NCI-H524 treated with DMSO at 0.1 percent for 48 hours (cell line): ENCODE results near the gene TOM1L2.

ENCODE experiments used
- DNase-seq: peaks from one replicate; lab custom pipeline; 2025; lab: John Stamatoyannopoulos, UW

The TOM1L2 gene

DNA sequence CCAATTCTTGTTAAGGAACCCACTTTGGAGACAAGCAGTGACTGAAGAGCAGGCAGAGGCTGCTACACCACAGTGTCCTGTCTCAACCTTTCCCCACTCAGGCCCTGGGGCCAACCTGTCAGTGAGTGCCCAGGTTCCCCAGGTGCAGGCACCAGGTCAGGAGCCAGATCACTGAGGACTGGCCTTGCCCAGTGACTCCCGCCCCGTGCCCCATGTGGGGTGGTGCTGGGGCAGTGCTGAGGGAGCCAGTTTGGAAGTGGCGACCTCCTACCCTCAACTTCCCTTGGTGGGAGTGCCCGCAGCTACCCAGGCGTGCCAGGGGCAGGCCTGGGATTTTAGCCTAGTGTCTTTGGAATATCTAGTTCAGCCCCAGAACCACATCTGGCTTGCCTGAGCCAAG, 164.8 kb downstream of the TOM1L2 start:
- no peak for DNase-seq

DNA sequence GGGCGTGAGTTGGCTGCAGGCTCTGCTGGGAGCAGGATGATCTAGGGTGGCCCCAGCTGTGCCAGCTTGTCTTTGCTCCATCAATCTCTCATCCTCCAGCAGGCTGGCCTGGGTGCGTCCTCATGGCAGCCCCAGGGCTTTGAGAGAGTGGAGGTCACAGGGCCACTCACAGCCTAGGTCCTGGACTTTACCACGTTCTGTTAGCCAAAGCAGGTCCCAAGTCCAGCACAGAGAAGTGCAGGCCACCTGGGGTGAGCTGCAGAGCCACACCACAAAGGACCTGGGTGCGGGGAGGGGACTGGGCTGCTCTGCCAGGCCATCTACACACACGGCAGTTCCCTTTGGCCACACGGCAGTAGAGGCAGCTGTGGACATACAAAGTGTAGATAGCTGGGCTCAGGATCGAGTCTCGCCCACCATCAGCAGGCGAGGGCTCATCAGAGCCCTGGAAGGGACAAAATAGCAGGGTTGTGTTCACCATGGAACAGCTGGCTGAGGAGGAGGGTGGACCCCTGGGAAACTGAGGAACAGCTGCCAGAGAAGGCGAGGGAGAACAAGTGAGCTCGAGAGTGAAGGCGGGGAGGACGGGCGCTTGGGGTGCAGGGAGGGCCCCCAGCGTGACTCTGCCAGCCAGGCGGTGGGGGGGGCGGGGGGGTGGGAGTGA, 165.5 kb downstream of the TOM1L2 start:
- DNase-seq: no peak

DNA sequence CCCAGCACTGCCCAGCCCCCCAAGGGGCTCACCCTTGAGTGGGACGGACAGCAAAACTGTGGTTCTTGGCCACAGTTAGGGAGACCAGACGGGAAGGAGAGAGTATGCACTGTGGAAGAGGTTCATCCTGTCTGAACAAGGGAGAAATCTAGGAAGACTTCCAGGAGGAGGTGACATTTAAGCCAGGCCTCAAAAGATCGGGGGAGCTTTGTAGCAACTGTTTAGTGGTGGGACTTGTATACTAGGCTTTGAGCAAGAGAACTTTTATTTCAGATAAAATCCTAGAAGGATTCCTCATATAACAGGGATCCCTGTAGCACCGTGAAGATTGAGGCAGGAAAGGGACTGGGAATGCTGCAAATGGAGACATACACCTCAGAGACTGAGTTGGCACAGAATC, 166.2 kb downstream of the TOM1L2 start:
- no peak for DNase-seq

DNA sequence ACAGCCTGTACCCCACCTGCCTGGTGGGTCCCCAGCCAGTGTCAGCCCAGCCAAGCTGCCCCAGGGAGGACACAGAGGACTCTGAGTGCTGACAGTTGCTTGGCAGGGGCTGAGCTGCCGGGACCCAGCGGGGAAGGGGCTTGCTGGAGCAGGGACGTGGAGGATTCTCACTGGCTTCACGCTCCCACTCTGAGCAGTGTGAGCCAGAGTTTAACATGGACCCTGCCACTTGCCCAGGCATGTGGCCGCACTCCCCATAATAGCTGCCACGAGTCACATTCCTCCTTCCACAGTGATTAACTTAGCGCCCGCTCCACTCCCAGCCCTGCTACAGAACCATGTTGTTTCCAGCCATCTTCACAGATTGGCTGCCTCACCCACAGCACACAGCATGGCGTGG, 166.6 kb downstream of the TOM1L2 start:
- DNase-seq: no peak

DNA sequence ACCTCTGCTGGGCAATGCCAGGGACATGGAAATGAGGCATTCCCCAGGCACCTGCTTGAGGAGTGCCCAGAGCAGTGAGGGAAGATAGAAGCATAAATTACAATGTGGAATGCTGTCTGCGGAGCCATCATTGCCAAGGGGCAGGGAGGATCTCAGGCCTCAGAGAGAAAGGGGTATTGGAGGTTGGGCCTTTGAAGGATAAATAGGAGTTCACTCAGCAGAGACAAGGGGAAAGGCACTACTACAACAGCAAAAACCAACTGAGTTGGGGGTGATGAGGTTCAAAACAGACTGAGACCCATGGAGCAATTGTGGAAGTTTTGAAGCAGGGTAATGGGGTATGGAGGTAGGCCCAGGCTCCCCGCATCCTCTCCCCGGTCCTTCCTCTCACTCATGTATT, 168.2 kb downstream of the TOM1L2 start:
- no peak for DNase-seq

DNA sequence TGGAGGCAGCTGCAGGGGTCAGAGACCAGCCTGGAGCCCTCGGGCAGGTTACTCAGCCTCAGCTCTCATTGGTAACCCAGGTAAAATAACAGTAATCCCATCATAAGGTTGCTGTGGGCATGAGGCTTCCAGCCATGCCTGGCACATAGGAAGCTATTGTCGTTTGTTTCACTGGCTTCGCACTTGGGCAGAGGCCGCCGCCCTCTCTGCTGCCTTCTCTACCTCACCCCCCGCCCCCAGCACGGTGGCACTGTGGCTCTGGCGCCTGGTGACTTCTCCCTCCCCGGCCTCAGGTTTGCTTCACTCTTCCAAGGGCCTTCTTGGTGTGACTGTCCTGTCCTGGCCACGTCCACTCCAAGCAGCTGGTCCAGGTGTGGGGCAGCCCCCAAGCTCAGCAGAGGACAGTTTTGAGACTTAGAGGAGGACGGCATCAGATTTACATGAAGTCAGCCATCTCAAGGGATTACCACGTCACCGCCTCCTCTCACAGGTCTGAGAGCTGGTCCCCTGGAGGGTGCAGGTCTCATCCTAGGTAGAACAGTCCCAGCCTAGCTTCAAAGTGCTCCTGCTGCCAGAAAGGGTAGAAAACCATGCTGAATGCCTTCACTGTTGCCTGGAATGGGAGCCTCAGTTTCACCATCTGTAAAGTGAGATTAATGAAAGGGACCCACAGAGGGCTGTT, 170.3 kb downstream of the TOM1L2 start:
- DNase-seq: no peak

DNA sequence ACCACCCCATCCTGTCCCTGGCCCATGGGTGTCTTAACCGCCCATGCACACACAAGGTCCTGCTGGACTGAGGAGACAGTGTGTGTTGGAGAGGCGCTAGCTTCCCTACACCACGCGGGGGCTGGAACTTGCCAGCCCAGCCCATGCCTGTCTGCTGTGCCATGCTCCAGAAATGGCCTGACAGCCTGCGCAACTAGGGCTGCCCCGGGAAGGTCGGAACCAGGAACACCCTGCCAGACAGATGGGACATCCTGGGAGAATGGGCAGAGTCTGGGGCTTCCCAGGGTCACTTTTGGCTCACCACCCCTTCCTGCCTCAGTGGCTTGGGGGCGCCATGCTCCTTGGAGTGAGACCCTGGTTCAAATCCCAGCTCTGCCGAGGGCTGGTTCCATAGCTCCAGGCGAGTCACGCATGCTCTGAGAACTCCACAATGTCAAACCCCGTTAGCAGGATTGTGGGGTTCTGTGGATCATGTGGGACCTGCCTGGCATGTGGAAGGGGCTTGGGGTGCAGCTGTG, 171.6 kb downstream of the TOM1L2 start:
- DNase-seq: no peak

DNA sequence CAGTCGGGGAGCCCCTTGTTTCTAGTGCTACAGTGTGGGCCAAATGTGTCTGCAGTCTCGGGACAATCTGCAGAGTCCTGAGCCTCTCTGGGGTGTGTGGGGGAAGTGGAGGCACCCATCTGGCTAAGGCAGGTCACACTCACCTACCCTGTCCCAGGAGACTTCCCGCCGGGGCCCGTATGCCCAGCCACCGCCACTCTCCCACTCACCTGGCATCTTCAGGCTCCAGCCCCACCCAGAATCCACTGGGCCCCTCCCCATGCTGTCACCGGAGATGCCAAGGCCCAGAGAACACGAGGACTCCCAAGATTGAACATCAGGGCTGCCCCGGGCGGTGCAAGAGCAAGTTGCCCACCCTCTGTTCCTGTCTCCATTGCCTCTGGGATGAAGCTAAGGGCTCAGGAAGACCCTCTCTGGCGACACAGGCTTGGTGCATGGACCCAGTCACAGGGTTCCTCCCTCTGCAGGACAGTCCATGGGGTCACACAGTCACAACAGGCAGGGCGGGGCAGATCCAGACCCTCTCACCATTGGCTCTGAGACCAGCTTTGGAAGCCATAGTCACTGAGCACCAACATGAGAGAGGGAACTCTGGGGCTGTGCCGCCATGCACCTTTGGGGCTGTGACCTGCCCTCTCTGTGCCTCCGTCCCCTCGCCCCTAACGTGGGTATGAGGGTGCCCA, 173.5 kb downstream of the TOM1L2 start:
- DNase-seq: no peak

DNA sequence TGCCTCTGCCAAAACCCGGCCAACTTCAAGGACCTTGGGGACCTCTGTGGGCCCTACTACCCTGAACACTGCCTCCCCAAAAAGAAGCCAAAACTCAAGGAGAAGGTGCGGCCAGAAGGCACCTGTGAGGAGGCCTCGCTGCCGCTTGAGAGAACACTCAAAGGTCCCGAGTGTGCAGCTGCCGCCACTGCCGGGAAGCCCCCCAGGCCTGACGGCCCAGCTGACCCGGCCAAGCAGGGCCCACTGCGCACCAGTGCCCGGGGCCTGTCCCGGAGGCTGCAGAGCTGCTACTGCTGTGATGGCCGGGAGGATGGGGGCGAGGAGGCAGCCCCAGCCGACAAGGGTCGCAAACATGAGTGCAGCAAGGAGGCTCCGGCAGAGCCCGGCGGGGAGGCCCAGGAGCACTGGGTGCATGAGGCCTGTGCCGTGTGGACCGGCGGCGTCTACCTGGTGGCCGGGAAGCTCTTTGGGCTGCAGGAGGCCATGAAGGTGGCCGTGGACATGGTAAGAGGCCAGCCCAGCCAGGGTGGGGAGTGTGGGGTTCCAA, 174.1 kb downstream of the TOM1L2 start:
- DNase-seq: no peak

DNA sequence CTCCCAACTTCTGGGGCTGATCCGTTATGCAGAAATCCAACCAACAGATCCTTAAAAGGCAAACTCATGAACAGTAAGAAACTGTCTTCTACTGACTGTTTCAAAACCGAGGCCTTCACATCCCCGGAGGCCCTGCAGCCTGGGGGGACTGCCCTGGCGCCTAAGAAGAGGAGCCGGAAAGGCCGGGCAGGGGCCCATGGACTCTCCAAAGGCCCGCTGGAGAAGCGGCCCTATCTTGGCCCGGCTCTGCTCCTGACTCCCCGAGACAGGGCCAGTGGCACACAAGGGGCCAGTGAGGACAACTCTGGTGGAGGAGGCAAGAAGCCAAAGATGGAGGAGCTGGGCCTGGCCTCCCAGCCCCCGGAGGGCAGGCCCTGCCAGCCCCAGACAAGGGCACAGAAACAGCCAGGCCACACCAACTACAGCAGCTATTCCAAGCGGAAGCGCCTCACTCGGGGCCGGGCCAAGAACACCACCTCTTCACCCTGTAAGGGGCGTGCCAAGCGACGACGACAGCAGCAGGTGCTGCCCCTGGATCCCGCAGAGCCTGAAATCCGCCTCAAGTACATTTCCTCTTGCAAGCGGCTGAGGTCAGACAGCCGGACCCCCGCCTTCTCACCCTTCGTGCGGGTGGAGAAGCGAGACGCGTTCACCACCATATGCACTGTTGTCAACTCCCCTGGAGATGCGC, 174.9 kb downstream of the TOM1L2 start:
- DNase-seq: no peak

DNA sequence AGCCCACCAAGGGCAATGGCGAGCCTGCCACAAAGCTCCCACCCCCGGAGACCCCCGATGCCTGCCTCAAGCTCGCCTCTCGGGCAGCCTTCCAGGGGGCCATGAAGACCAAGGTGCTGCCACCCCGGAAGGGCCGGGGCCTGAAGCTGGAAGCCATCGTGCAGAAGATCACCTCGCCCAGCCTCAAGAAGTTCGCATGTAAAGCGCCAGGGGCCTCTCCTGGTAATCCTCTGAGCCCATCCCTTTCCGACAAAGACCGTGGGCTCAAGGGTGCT, 175.5 kb downstream of the TOM1L2 start:
- DNase-seq: no peak

DNA sequence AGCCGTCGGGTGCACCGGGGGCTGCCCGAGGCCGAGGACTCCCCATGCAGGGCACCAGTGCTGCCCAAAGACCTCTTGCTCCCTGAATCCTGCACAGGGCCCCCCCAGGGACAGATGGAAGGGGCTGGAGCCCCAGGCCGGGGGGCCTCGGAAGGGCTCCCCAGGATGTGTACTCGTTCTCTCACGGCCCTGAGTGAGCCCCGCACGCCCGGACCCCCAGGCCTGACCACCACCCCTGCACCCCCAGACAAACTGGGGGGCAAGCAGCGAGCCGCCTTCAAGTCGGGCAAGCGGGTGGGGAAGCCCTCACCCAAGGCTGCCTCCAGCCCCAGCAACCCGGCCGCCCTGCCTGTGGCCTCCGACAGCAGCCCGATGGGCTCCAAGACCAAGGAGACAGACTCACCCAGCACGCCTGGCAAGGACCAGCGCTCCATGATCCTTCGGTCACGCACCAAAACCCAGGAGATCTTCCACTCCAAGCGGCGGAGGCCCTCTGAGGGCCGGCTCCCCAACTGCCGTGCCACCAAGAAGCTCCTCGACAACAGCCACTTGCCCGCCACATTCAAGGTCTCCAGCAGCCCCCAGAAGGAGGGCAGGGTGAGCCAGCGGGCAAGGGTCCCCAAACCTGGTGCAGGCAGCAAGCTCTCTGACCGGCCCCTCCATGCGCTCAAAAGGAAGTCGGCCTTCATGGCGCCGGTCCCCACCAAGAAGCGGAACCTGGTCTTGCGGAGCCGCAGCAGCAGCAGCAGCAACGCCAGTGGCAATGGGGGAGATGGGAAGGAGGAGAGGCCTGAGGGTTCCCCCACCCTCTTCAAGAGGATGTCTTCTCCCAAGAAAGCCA, 176.0 kb downstream of the TOM1L2 start:
- no peak for DNase-seq

DNA sequence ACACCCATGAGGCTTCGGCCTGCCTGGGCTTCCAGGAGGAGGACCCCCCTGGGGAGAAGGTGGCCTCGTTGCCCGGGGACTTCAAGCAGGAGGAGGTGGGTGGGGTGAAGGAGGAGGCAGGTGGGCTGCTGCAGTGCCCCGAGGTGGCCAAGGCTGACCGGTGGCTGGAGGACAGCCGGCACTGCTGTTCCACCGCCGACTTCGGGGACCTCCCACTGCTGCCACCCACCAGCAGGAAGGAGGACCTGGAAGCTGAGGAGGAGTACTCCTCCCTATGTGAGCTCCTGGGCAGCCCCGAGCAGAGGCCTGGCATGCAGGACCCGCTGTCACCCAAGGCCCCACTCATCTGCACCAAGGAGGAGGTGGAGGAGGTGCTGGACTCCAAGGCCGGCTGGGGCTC, 176.9 kb downstream of the TOM1L2 start:
- no peak for DNase-seq

DNA sequence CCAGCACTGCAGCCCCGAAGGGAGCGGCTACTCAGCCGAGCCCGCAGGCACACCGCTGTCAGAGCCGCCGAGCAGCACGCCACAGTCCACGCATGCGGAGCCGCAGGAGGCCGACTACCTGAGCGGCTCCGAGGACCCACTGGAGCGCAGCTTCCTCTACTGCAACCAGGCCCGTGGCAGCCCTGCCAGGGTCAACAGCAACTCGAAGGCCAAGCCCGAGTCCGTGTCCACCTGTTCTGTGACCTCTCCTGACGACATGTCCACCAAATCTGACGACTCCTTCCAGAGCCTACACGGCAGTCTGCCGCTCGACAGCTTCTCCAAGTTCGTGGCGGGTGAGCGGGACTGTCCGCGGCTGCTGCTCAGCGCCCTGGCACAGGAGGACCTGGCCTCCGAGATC, 177.8 kb downstream of the TOM1L2 start:
- no peak for DNase-seq
